Upper lobe of left lung (tissue), 4 donors: ENCODE results near the gene IRX3.

Source experiments
- POLR2AphosphoS5 ChIP-seq, 2 donors: sonication (generic); formaldehyde crosslinking; IDR thresholded peaks; one replicate each; pipeline ENCODE4 v1.5.1; 2017; ENCODE audit warnings: antibody characterized with exemption in 2 of 2
- TF ChIP-seq, protein P1 (sequence below), 6 experiments: fragments of 450-650 bp in 4 of 6; fragments of 200-600 bp in 2 of 6; sonication (generic) in 2 of 6; IDR thresholded peaks; one replicate each; pipeline ENCODE4 v1.5.1; 2016 to 2019; ENCODE audit warnings: antibody characterized with exemption in 6 of 6

DNA sequence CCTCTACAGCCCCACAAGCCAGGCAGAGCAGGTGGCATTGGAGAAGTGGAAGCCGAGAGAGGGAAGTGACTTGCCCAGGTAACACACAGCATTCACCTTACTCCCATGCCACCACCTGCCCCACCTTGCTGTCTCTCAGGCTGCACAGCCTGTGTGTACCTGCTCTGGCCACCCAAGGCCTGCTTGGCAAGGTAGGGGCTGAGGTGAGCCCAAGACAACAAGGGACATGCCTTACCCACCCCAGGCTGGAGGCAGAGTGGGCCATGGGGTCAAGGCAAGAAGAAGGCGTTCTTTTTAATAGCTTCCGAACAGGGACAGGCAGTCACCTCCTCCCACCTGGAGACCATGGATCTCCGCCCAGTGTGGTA is 40.1 kb downstream of the IRX3 start:
- TF ChIP-seq, protein P1, sequence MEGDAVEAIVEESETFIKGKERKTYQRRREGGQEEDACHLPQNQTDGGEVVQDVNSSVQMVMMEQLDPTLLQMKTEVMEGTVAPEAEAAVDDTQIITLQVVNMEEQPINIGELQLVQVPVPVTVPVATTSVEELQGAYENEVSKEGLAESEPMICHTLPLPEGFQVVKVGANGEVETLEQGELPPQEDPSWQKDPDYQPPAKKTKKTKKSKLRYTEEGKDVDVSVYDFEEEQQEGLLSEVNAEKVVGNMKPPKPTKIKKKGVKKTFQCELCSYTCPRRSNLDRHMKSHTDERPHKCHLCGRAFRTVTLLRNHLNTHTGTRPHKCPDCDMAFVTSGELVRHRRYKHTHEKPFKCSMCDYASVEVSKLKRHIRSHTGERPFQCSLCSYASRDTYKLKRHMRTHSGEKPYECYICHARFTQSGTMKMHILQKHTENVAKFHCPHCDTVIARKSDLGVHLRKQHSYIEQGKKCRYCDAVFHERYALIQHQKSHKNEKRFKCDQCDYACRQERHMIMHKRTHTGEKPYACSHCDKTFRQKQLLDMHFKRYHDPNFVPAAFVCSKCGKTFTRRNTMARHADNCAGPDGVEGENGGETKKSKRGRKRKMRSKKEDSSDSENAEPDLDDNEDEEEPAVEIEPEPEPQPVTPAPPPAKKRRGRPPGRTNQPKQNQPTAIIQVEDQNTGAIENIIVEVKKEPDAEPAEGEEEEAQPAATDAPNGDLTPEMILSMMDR (IDR thresholded peaks at IDR 0.05), result no peak
- no peak for TF ChIP-seq POLR2AphosphoS5 (IDR thresholded peaks at IDR 0.05)
